ENCODE measurements around the gene PKN1.

Gene PKN1

GRCh38 chr19:14407605-14408484, 25.3 kb upstream of the PKN1 start:
- DNase-seq: no peak

DNA sequence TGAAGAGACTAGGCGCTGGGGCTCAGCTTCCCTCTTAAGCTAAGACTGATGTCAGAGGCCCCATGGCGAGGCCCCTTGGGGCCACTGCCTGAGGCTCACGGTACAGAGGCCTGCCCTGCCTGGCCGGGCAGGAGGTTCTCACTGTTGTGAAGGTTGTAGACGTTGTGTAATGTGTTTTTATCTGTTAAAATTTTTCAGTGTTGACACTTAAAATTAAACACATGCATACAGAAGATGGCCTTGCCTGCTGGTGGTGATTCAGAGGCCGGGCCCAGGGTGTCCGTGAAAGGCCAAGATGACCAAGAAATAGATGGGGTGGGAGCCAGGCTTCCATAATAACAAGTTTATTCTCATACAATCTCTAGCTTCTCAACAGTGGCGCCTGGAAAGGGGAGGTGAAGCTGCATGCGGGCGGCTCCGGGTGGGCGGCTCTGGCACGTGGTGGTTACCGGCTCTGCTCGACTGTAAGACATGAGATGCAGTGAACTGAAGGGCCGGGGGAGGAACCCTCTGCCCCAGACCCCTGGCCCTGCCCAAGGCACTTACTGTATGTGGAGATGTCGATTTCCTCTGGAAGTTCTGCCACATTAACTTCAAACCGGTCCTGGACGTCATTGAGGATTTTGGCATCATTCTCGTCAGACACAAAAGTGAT, 24.5 kb upstream of the PKN1 start:
- no peak for DNase-seq

GRCh38 chr19:14409146-14410023, 23.7 kb upstream of the PKN1 start:
- no peak for DNase-seq

DNA sequence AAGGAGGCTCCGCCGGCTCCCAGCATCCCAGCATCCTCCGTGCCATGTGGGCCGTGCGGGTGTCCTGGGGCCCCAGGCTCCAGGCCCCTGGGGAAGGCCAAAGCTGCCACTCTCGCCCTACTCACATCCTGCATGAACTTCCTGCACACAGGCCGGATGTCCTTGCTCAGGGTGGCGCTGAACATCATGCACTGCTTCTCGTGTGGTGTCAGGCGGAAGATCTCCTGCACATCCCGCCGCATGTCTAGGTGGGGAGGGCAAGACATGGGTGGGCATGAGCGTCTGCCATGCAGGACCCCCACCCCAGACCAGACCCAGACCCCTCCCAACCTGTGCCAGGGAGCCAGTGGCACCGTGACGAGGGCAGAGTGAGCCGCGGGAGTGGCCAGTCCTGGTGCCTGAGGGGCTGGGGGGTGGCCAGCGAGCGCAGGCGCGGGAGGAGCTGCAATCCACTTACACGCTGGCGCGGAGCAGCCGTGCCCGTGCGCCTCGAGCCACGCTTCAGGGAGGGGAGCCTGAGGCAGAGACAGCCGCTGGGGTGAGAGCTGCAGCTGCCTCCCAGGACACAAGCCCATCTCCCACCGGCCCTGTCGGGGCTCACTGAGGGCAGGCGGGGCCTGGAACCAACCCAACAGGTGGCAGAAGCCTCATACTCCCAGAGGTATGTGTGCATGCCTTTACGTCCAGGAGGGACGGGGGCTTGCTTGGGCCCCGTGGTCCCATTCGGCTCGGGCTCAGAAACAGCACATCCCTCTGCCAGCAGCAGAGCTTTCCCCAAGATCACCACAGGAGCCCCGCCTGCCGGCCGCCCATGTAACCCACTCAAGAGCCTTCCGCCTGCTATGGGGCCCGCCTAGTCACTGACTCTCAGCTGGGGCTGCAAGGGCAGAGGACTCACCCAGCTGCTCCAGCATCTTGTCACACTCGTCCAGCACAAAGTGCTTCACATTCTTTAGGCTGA, 22.7 kb upstream of the PKN1 start:
- DNase-seq: peak in 1 of 2 experiments; percentile 49

GRCh38 chr19:14411161-14411937, 21.8 kb upstream of the PKN1 start:
- no peak for DNase-seq

DNA sequence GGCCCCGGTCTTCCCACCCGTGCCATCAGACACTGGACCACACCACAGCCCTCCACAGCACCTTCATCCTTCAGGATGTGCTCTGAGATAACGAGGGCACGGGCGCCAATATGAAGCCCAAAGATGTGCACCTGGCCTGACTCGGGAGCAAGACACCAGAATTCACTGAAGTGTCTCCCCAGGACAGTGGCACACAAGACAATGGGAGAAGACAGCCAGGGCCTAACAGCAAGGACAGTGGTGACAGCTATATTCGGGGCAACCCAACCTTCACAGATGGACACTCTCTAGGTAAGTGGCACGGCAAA, 21.2 kb upstream of the PKN1 start:
- DNase-seq: no peak

DNA sequence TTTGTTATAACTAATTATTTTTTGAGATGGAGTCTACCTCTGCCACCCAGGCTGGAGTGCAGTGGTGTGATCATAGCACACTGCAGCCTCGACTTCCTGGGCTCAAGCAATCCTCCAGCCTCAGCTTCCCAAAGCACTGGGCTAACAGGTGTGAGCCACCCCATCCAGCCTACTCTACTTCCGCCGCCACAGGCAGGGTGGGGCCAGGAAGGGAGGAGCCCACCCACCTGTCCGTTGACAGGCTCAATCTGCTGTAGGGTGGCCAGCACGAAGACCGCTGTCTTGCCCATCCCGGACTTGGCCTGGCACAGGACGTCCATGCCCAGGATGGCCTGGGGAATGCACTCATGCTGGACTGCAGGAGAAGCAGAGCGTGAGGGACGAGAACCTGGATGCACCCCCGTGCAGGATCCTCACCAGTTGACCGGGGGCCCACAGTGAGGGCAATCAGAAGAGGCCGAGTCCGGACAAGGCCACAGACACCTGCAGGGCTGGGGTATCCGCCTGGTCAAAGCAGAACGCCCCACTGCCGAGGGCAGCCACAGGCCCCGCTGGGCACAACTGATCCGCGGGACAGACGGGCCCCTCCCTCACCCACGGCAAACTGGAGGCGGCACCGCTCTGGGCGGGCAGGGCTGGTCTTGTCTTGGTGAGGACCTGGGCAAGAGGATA, 20.6 kb upstream of the PKN1 start:
- DNase-seq: no peak

GRCh38 chr19:14412996-14413692, 20.0 kb upstream of the PKN1 start:
- no peak for DNase-seq

DNA sequence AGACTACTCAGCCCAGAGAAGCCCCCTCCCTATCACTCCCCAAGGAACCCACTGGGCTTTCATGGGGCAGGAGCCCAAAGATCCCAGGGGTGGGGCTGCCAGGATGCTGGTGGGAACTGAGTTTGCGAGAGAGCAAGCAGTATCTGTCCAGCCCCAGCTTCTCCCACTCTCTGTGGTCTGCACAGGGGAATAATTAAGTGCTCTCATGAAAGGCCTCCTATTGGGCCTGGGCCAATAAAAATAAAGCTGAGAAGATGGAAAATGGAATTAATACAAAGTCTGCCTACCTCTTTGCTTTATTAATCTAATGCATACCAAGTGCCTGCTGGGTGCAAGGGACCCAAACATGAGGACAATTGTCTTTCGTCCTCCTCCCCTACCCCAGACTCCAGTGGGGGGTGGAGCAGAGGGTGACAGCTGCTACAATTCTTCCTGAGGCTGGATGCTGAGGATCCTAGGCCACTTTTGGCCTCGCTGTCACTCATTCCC, 19.4 kb upstream of the PKN1 start:
- no peak for DNase-seq

- no peak for DNase-seq
Observed at GRCh38 chr19:14414926-14415690, 18.0 kb upstream of the PKN1 start.

GRCh38 chr19:14416817-14417231, 16.3 kb upstream of the PKN1 start:
- DNase-seq: no peak

GRCh38 chr19:14418856-14419105, 14.3 kb upstream of the PKN1 start:
- peak; percentile 85 to 87 for DNase-seq

- DNase-seq: peak; percentile 95 to 97
Observed at GRCh38 chr19:14419106-14419813, 13.8 kb upstream of the PKN1 start, which contains the start of gene DDX39A. Gene DDX39A, minus strand, starts transcription at chr19:14419341. Its CDS starts 6,121 bp downstream, at chr19:14413220.

- no peak for DNase-seq
Observed at GRCh38 chr19:14425696-14426138, 7.4 kb upstream of the PKN1 start.

DNA sequence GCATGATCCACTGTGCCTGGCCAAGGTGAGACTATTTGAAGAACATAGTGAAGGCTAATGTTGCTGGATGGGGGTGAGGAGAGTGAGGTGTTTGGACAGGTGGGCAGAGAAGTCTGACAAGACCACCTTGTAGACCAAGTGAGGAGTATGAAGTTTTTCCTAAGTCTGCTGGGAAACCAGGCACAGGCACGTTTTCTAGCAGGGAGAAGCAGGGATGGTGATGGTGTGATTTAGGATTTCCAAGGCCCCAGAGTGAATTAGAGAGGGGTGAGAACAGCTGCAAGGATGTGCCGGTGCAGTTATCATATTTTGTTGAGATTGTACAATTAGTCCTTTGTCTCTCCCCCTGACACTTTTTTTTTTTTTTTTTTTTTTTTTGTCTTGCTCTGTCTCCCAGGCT, 5.6 kb upstream of the PKN1 start:
- no peak for DNase-seq

- no peak for DNase-seq
Observed at GRCh38 chr19:14428882-14429416, 4.2 kb upstream of the PKN1 start.

GRCh38 chr19:14430712-14431111, 2.4 kb upstream of the PKN1 start:
- no peak for DNase-seq

All from activated CD4-positive, alpha-beta T cell treated with anti-CD3 and anti-CD28 coated beads, Interleukin-2, amount 50 U/mL, for 48 hours (primary cell).